GM21576 (cell line): ENCODE measurements around the gene MEGF6.

Experiments used
- ATAC-seq: cut with Tn5 transposase; IDR thresholded peaks from one replicate; pipeline ENCODE4 v1.9.1; 2021; ENCODE audit warnings: mild to moderate bottlenecking, moderate library complexity; ENCODE audit not compliant: unreplicated experiment

The MEGF6 gene

GRCh38 chr1:3560251-3560871, 50.9 kb downstream of the MEGF6 start:
- ATAC-seq: no peak

- no peak for ATAC-seq
Observed at GRCh38 chr1:3558036-3558726, 53.1 kb downstream of the MEGF6 start.

- ATAC-seq: no peak
Observed at GRCh38 chr1:3557366-3557765, 53.9 kb downstream of the MEGF6 start.

GRCh38 chr1:3556336-3556735, 55.0 kb downstream of the MEGF6 start:
- no peak for ATAC-seq

- no peak for ATAC-seq
Observed at GRCh38 chr1:3555131-3555920, 56.0 kb downstream of the MEGF6 start.

GRCh38 chr1:3553940-3554223, 57.4 kb downstream of the MEGF6 start:
- ATAC-seq: no peak

- ATAC-seq: no peak
Observed at GRCh38 chr1:3553166-3553939, 58.0 kb downstream of the MEGF6 start.

GRCh38 chr1:3552751-3553150, 58.6 kb downstream of the MEGF6 start:
- ATAC-seq: no peak

- ATAC-seq: no peak
Observed at GRCh38 chr1:3552176-3552575, 59.1 kb downstream of the MEGF6 start.

- ATAC-seq: no peak
Observed at GRCh38 chr1:3551711-3552110, 59.6 kb downstream of the MEGF6 start.

GRCh38 chr1:3551290-3551678, 60.0 kb downstream of the MEGF6 start:
- no peak for ATAC-seq

- no peak for ATAC-seq
Observed at GRCh38 chr1:3550511-3551289, 60.6 kb downstream of the MEGF6 start.

- ATAC-seq: no peak
Observed at GRCh38 chr1:3548895-3549294, 62.4 kb downstream of the MEGF6 start.

- no peak for ATAC-seq
Observed at GRCh38 chr1:3548156-3548893, 63.0 kb downstream of the MEGF6 start.

- no peak for ATAC-seq
Observed at GRCh38 chr1:3547055-3548005, 64.0 kb downstream of the MEGF6 start.

GRCh38 chr1:3546048-3546384, 65.3 kb downstream of the MEGF6 start:
- ATAC-seq: no peak

- no peak for ATAC-seq
Observed at GRCh38 chr1:3545363-3546047, 65.8 kb downstream of the MEGF6 start.
